ENCODE measurements around the gene ZFHX3.
"Not testable (repeated sequence)": the region's sequence is repeated elsewhere in the genome, so short reads cannot be mapped to it uniquely, and the experiment has no call there.

Gene ZFHX3

GRCh38 chr16:73006026-73006425 lies 41.9 kb downstream of the ZFHX3 start:
- FAIRE-seq (no peak), DNase-seq (ENCODE audit: extremely low spot score, insufficient read length, low read depth) (no peak)

- DNase-seq (ENCODE audit: extremely low spot score, insufficient read length, low read depth) = no peak
- FAIRE-seq = no peak
Measured at GRCh38 chr16:73002866-73003265, 45.1 kb downstream of the ZFHX3 start.

GRCh38 chr16:73000907-73001521 lies 46.9 kb downstream of the ZFHX3 start:
- no peak for FAIRE-seq
- no peak for DNase-seq (ENCODE audit: extremely low spot score, insufficient read length, low read depth)

- no peak for FAIRE-seq
- no peak for DNase-seq (ENCODE audit: extremely low spot score, insufficient read length, low read depth)
Measured at GRCh38 chr16:73000020-73000906, 47.7 kb downstream of the ZFHX3 start.

GRCh38 chr16:72999541-73000019 lies 48.3 kb downstream of the ZFHX3 start:
- DNase-seq (ENCODE audit: extremely low spot score, insufficient read length, low read depth) (no peak), FAIRE-seq (no peak)

- no peak for FAIRE-seq
- DNase-seq (ENCODE audit: extremely low spot score, insufficient read length, low read depth) = no peak
Measured at GRCh38 chr16:72997141-72997542, 50.8 kb downstream of the ZFHX3 start.

GRCh38 chr16:72996291-72997062 lies 51.5 kb downstream of the ZFHX3 start:
- DNase-seq (ENCODE audit: extremely low spot score, insufficient read length, low read depth) = no peak
- FAIRE-seq = no peak

- not testable (repeated sequence) for DNase-seq (ENCODE audit: extremely low spot score, insufficient read length, low read depth); FAIRE-seq
Measured at GRCh38 chr16:72995882-72996270, 52.1 kb downstream of the ZFHX3 start.

- DNase-seq (ENCODE audit: extremely low spot score, insufficient read length, low read depth) = no peak
- FAIRE-seq = no peak
Measured at GRCh38 chr16:72995151-72995881, 52.6 kb downstream of the ZFHX3 start.

- no peak for FAIRE-seq
Measured at GRCh38 chr16:72992142-72992601, 55.8 kb downstream of the ZFHX3 start.

GRCh38 chr16:72991644-72992043 lies 56.3 kb downstream of the ZFHX3 start:
- FAIRE-seq = no peak
- DNase-seq (ENCODE audit: extremely low spot score, insufficient read length, low read depth) = no peak

More at GRCh38 chr16:72992142-72992601, 55.8 kb downstream of the ZFHX3 start:
- no peak for DNase-seq (ENCODE audit: extremely low spot score, insufficient read length, low read depth)

- FAIRE-seq (no peak), DNase-seq (ENCODE audit: extremely low spot score, insufficient read length, low read depth) (no peak)
Measured at GRCh38 chr16:72991211-72991610, 56.7 kb downstream of the ZFHX3 start.

- DNase-seq (ENCODE audit: extremely low spot score, insufficient read length, low read depth) (no peak), FAIRE-seq (no peak)
Measured at GRCh38 chr16:72990571-72990970, 57.4 kb downstream of the ZFHX3 start.

- DNase-seq (ENCODE audit: extremely low spot score, insufficient read length, low read depth) = no peak
- no peak for FAIRE-seq
Measured at GRCh38 chr16:72989579-72990551, 58.1 kb downstream of the ZFHX3 start.

- FAIRE-seq; DNase-seq (ENCODE audit: extremely low spot score, insufficient read length, low read depth): not testable (repeated sequence)
Measured at GRCh38 chr16:72989203-72989578, 58.7 kb downstream of the ZFHX3 start.

GRCh38 chr16:72988569-72988968 lies 59.4 kb downstream of the ZFHX3 start:
- no peak for DNase-seq (ENCODE audit: extremely low spot score, insufficient read length, low read depth)
- no peak for FAIRE-seq

GRCh38 chr16:72987480-72987901 lies 60.4 kb downstream of the ZFHX3 start:
- FAIRE-seq (no peak), DNase-seq (ENCODE audit: extremely low spot score, insufficient read length, low read depth) (no peak)

- DNase-seq (ENCODE audit: extremely low spot score, insufficient read length, low read depth) (no peak), FAIRE-seq (no peak)
Measured at GRCh38 chr16:72985995-72986394, 61.9 kb downstream of the ZFHX3 start.
